H1 (cell line): ENCODE results near the gene ASXL1. TPM values are rescaled to one million over a fixed set of nuclear protein-coding genes. Genes with fewer than 3 reads are reported as not detected.

ENCODE experiments used
- CTBP2 ChIP-seq: IDR thresholded peaks from 2 replicates; pipeline ENCODE4 v1.7.0; 2011; ENCODE audit warnings: borderline replicate concordance, mild to moderate bottlenecking, moderate library complexity, mixed read lengths, low read length; ENCODE audit not compliant: insufficient read depth, insufficient read length
- KDM4A ChIP-seq: IDR thresholded peaks from one replicate; pipeline ENCODE4 v1.7.1; 2012; ENCODE audit warnings: low read depth, mild to moderate bottlenecking, moderate library complexity, low read length, inconsistent platforms; ENCODE audit not compliant: severe bottlenecking
- TBP ChIP-seq: IDR thresholded peaks from 2 replicates; pipeline ENCODE4 v1.6.1; 2011; ENCODE audit warnings: low read depth, low read length, improper control_type of control experiment
- TCF12 ChIP-seq: IDR thresholded peaks from 2 replicates; pipeline ENCODE4 v1.6.1; 2011; ENCODE audit warnings: low read depth, mild to moderate bottlenecking, low read length
- polyA plus RNA-seq, 7 experiments: library from polyadenylated mRNA; depleted of rRNA in 3 of 7; stranded (reverse) in 5 of 7; unstranded in 2 of 7; fragments of >200 nt in 5 of 7; fragments of 200-250 nt in 2 of 7; gene quantifications; 1 replicate in 5 of 7; 2 replicates in 1 of 7; 4 replicates in 1 of 7; pipeline versions ENCODE4 v1.2.1 to v1.2.3, GENCODE V29; 2011 to 2013; ENCODE audit warnings: missing spikeins in 2 of 7, mixed read lengths in 2 of 7
- total RNA-seq: library from RNA; stranded (reverse); fragmentation: NEBNext Ultra II Directional; extraction: Animal tissue kit (Norgen Biotek cat#: 25700); gene quantifications from 2 replicates; pipeline ENCODE4 v1.2.1, GENCODE V29; 2021

ASXL1 gene
- total and polyA plus RNA-seq, 2 of the 8 experiments (the other 6 are each of a cell fraction or from before 2014, with no cell fraction given): 10.6 to 26.5 TPM

DNA sequence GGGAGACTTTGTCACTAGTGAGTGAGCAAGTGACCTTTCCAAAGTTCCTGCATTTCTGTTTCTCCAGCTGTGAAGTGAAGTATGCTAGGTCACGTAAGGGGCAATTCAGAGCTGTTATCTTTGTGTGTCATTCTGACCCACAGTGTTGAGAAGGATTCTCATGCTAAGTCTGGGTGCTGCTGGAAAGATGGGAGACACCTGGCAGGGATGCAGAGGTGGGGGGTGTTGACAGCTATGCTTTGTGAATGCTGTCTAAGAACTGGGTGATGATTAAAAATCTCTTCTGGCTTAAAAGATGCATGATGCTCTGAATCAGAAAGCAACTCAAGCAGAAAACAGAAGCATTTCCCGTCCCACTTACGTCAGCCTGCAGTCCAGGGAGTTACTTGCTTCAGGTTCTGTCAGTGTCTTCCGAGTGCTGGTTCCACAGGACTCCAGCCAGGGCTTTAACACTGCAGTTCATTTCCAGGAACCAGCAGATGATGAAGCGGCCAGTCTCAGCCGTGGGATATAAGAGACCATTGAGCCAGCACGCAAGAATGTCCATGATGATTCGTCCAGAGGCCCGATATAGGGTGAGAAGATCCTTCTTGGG lies 30.9 kb upstream of the ASXL1 start (continued):
- TF ChIP-seq KDM4A (no peak), CTBP2 (no peak), TBP (no peak), TCF12 (no peak)
